ENCODE results near the gene CUZD1. TPM values are rescaled to one million over a fixed set of nuclear protein-coding genes. Genes with fewer than 3 reads are reported as not detected.

The CUZD1 gene
- total and polyA plus RNA-seq, 2 of the 13 experiments (the other 11 are each of a cell fraction or from before 2014, with no cell fraction given): 0.22 to 0.29 TPM

DNA sequence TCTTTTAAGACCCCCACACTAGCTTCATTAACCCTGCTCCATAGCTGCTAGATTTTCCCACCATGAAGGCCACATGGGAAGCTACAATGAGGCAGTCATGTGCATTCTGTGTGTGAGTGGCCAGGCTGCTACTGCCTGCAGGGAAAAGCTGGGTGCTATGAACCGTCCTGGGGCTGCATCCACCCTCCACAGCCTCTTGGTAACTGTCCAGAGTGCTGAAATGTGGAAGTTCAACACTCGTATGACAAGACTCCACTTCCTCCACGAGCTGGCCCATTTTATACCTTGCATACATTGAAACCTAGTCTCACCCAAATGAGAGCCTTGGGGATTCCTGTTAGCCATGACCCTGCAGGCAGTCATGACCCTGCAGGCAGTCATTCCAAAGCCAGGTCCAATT, 59.4 kb downstream of the CUZD1 start (continued):
- TF ChIP-seq, protein P1, sequence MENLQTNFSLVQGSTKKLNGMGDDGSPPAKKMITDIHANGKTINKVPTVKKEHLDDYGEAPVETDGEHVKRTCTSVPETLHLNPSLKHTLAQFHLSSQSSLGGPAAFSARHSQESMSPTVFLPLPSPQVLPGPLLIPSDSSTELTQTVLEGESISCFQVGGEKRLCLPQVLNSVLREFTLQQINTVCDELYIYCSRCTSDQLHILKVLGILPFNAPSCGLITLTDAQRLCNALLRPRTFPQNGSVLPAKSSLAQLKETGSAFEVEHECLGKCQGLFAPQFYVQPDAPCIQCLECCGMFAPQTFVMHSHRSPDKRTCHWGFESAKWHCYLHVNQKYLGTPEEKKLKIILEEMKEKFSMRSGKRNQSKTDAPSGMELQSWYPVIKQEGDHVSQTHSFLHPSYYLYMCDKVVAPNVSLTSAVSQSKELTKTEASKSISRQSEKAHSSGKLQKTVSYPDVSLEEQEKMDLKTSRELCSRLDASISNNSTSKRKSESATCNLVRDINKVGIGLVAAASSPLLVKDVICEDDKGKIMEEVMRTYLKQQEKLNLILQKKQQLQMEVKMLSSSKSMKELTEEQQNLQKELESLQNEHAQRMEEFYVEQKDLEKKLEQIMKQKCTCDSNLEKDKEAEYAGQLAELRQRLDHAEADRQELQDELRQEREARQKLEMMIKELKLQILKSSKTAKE (CRISPR knock-in tag; IDR thresholded peaks at IDR 0.05; ENCODE audit: borderline replicate concordance): no peak
- TF ChIP-seq, protein P2, sequence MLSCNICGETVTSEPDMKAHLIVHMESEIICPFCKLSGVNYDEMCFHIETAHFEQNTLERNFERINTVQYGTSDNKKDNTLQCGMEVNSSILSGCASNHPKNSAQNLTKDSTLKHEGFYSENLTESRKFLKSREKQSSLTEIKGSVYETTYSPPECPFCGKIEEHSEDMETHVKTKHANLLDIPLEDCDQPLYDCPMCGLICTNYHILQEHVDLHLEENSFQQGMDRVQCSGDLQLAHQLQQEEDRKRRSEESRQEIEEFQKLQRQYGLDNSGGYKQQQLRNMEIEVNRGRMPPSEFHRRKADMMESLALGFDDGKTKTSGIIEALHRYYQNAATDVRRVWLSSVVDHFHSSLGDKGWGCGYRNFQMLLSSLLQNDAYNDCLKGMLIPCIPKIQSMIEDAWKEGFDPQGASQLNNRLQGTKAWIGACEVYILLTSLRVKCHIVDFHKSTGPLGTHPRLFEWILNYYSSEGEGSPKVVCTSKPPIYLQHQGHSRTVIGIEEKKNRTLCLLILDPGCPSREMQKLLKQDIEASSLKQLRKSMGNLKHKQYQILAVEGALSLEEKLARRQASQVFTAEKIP (CRISPR knock-in tag; IDR thresholded peaks at IDR 0.05; ENCODE audit: borderline replicate concordance): no peak
- TF ChIP-seq ZNF138 (CRISPR knock-in tag; IDR thresholded peaks at IDR 0.05; ENCODE audit: low read depth) (no peak), ZNF775 (CRISPR knock-in tag; IDR thresholded peaks at IDR 0.05; ENCODE audit: borderline replicate concordance) (no peak), KDM5A (IDR thresholded peaks at IDR 0.05; ENCODE audit: borderline replicate concordance, low read length) (no peak), ZNF253 (CRISPR knock-in tag; IDR thresholded peaks at IDR 0.05; ENCODE audit: borderline replicate concordance) (no peak), NCOA5 (CRISPR knock-in tag; IDR thresholded peaks at IDR 0.05) (no peak), ZNF761 (CRISPR knock-in tag; conservative IDR thresholded peaks at IDR 0.05) (no peak), ZNF749 (CRISPR knock-in tag; IDR thresholded peaks at IDR 0.05; ENCODE audit: borderline replicate concordance) (no peak), ZNF598 (CRISPR knock-in tag; IDR thresholded peaks at IDR 0.05; ENCODE audit: borderline replicate concordance) (no peak), RARA (CRISPR knock-in tag; IDR thresholded peaks at IDR 0.05) (0 out of 2 replicates have a peak, but pooled peaks have one; percentile 21), ZNF274 (CRISPR knock-in tag; IDR thresholded peaks at IDR 0.05) (no peak), ELF3 (CRISPR knock-in tag; IDR thresholded peaks at IDR 0.05) (0 out of 2 replicates have a peak, but pooled peaks have one; percentile 34)
- TF ChIP-seq, protein P3, sequence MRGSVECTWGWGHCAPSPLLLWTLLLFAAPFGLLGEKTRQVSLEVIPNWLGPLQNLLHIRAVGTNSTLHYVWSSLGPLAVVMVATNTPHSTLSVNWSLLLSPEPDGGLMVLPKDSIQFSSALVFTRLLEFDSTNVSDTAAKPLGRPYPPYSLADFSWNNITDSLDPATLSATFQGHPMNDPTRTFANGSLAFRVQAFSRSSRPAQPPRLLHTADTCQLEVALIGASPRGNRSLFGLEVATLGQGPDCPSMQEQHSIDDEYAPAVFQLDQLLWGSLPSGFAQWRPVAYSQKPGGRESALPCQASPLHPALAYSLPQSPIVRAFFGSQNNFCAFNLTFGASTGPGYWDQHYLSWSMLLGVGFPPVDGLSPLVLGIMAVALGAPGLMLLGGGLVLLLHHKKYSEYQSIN (CRISPR knock-in tag; IDR thresholded peaks at IDR 0.05; ENCODE audit: borderline replicate concordance): no peak
- TF ChIP-seq, protein P4, sequence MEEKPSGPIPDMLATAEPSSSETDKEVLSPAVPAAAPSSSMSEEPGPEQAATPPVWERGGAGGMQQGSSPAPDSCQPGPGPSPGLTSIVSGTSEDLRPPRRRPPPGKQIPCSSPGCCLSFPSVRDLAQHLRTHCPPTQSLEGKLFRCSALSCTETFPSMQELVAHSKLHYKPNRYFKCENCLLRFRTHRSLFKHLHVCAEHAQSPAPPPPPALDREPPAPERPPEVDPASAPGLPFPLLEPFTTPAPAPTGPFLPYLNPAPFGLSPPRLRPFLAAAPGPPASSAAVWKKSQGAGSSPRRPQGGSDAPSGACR (CRISPR knock-in tag; IDR thresholded peaks at IDR 0.05): no peak
- TF ChIP-seq, protein P5, sequence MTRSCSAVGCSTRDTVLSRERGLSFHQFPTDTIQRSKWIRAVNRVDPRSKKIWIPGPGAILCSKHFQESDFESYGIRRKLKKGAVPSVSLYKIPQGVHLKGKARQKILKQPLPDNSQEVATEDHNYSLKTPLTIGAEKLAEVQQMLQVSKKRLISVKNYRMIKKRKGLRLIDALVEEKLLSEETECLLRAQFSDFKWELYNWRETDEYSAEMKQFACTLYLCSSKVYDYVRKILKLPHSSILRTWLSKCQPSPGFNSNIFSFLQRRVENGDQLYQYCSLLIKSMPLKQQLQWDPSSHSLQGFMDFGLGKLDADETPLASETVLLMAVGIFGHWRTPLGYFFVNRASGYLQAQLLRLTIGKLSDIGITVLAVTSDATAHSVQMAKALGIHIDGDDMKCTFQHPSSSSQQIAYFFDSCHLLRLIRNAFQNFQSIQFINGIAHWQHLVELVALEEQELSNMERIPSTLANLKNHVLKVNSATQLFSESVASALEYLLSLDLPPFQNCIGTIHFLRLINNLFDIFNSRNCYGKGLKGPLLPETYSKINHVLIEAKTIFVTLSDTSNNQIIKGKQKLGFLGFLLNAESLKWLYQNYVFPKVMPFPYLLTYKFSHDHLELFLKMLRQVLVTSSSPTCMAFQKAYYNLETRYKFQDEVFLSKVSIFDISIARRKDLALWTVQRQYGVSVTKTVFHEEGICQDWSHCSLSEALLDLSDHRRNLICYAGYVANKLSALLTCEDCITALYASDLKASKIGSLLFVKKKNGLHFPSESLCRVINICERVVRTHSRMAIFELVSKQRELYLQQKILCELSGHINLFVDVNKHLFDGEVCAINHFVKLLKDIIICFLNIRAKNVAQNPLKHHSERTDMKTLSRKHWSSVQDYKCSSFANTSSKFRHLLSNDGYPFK (CRISPR knock-in tag; IDR thresholded peaks at IDR 0.05; ENCODE audit: borderline replicate concordance): no peak
- TF ChIP-seq, protein P6, sequence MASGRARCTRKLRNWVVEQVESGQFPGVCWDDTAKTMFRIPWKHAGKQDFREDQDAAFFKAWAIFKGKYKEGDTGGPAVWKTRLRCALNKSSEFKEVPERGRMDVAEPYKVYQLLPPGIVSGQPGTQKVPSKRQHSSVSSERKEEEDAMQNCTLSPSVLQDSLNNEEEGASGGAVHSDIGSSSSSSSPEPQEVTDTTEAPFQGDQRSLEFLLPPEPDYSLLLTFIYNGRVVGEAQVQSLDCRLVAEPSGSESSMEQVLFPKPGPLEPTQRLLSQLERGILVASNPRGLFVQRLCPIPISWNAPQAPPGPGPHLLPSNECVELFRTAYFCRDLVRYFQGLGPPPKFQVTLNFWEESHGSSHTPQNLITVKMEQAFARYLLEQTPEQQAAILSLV (CRISPR knock-in tag; IDR thresholded peaks at IDR 0.05; ENCODE audit: borderline replicate concordance): no peak
- TF ChIP-seq, protein P7, sequence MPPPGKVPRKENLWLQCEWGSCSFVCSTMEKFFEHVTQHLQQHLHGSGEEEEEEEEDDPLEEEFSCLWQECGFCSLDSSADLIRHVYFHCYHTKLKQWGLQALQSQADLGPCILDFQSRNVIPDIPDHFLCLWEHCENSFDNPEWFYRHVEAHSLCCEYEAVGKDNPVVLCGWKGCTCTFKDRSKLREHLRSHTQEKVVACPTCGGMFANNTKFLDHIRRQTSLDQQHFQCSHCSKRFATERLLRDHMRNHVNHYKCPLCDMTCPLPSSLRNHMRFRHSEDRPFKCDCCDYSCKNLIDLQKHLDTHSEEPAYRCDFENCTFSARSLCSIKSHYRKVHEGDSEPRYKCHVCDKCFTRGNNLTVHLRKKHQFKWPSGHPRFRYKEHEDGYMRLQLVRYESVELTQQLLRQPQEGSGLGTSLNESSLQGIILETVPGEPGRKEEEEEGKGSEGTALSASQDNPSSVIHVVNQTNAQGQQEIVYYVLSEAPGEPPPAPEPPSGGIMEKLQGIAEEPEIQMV (CRISPR knock-in tag; IDR thresholded peaks at IDR 0.05; ENCODE audit: low read depth): no peak
